ENCODE results near the gene SRF. TPM values are rescaled to one million over a fixed set of nuclear protein-coding genes. Genes with fewer than 3 reads are reported as not detected.
A peak's percentile ranks its signal among the peaks of the same experiment; 100 is the strongest.

SRF gene
- total and polyA plus RNA-seq, 2 of the 4 experiments (the other 2 are of a cell fraction): 20.6 to 56.3 TPM

DNA sequence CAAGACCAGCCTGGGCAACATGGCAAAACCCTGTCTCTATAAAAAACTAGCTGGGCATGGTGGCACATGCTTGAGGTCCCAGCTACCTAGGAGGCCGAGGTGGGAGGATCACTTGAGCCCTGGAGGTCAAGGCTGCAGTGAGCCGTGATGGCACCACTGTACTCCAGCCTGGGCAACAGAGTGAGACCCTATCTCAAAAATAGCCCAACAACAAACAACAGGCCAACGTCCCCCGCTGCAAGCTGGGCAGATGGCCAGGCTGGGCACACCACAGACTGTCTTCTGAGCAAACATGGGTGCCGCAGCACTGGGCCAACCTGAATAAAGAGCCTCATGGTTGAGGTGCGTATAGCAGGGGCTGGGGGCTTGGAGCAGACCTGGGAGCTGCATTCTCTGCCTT is 46.6 kb upstream of the SRF start:
- ATAC-seq (ENCODE audit: low read depth) (no peak), DNase-seq (no peak)
- Histone ChIP-seq H3K9ac (ENCODE audit: low read depth, low read length) (no peak overlapping the region), H3K27me3 (ENCODE audit: control insufficient read depth, insufficient read depth, low read length) (no peaks in the 10 kb centered on the region), H3K79me1 (ENCODE audit: low read depth in 1 of 2, low read length in 2 of 2) (peaks cover 45 to 92% of the 10 kb centered on the region in 2 experiments), H3K56ac (ENCODE audit: extremely low read depth, insufficient read depth, low read length) (no peak overlapping the region), H2BK5ac (ENCODE audit: low read depth, low read length, poor library complexity, severe bottlenecking) (peak overlapping the region; percentile 44), H4K5ac (ENCODE audit: low read depth, low read length) (peak overlapping the region; percentile 9; the same call in 1 of the 2 replicates), H2AK5ac (ENCODE audit: low read depth, low read length) (peak overlapping the region; percentile 25; the same call in 1 of the 2 replicates), H3K18ac (ENCODE audit: low read depth, low read length) (0 out of 2 replicates have a peak overlapping the region, but pooled peaks have one; percentile 27), H4K91ac (ENCODE audit: insufficient read depth, low read depth, low read length) (peak overlapping the region; percentile 45; the same call in 1 of the 2 replicates), H3K4me1 (ENCODE audit: control insufficient read depth, insufficient read depth, low read length) (peaks cover 66% of the 10 kb centered on the region), H4K20me1 (ENCODE audit: insufficient read depth, low read length) (peaks cover 49% of the 10 kb centered on the region), H3K9me1 (ENCODE audit: insufficient read depth, low read length) (peaks cover 45% of the 10 kb centered on the region), H3K23ac (ENCODE audit: low read depth, low read length) (peak overlapping the region; percentile 76; the same call in 1 of the 2 replicates), H2AK9ac (replicated peaks; ENCODE audit: low read depth, low read length, poor library complexity) (peak overlapping the region; percentile 31), H3K4me2 (ENCODE audit: low read depth, low read length) (no peak overlapping the region), H2BK20ac (ENCODE audit: low read depth, low read length) (peak overlapping the region; percentile 33; the same call in 1 of the 2 replicates), H3K4me3 (ENCODE audit: insufficient read depth, low read depth, low read length) (no peak overlapping the region), H3K4ac (ENCODE audit: low read depth, low read length) (peak overlapping the region; percentile 89), H3K9me3 (ENCODE audit: control insufficient read depth, insufficient read depth, low read length) (no peaks in the 10 kb centered on the region), H3K14ac (replicated peaks; ENCODE audit: low read depth, low read length) (peak overlapping the region; percentile 32), H4K8ac (ENCODE audit: low read depth in 2 of 2, low read length in 2 of 2) (0 out of 4 replicates have a peak overlapping the region, but pooled peaks of 1 of the 2 experiments have one; percentile 75), H2AFZ (replicated peaks; ENCODE audit: low read length, poor library complexity) (no peak overlapping the region), H2BK15ac (ENCODE audit: low read depth, low read length) (peak overlapping the region; percentile 62; the same call in 1 of the 3 replicates), H3K27ac (ENCODE audit: insufficient read depth, low read length) (no peak overlapping the region; the same call in 1 of the 2 replicates), H2BK120ac (ENCODE audit: low read depth, low read length) (peak overlapping the region; percentile 83), H3K36me3 (ENCODE audit: control insufficient read depth, insufficient read depth, low read length) (peaks cover under 1% of the 10 kb centered on the region; the same call in 1 of the 2 replicates)
- BruUV-seq (replicated peaks): no TSS peak
- dilution Hi-C loops (cut with HindIII; ENCODE audit: low sequenced_read_pairs, unreplicated experiment): no loop called here
- TF ChIP-seq RAD21 (IDR thresholded peaks at IDR 0.05; ENCODE audit: low read length) (no peak), MAZ (IDR thresholded peaks at IDR 0.05; ENCODE audit: borderline replicate concordance, low read depth, low read length) (no peak), BHLHE40 (IDR thresholded peaks at IDR 0.05; ENCODE audit: low read depth, low read length) (no peak), SMC3 (IDR thresholded peaks at IDR 0.05; ENCODE audit: low read depth, low read length) (no peak), RCOR1 (IDR thresholded peaks at IDR 0.05; ENCODE audit: insufficient replicate concordance, low read length) (no peak), NFE2L2 (IDR thresholded peaks at IDR 0.05; ENCODE audit: low read depth, low read length) (no peak), RFX5 (IDR thresholded peaks at IDR 0.05; ENCODE audit: low read depth, low read length) (no peak), MAFK (IDR thresholded peaks at IDR 0.05; ENCODE audit: low read depth, low read length) (no peak), POLR2A (IDR thresholded peaks at IDR 0.05; ENCODE audit: low read depth, low read length) (no peak)
- TF ChIP-seq, protein P1, sequence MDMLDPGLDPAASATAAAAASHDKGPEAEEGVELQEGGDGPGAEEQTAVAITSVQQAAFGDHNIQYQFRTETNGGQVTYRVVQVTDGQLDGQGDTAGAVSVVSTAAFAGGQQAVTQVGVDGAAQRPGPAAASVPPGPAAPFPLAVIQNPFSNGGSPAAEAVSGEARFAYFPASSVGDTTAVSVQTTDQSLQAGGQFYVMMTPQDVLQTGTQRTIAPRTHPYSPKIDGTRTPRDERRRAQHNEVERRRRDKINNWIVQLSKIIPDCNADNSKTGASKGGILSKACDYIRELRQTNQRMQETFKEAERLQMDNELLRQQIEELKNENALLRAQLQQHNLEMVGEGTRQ (IDR thresholded peaks at IDR 0.05; ENCODE audit: low read depth, low read length): no peak
- WGBS, 2 experiments (ENCODE audit: extremely low coverage in 2 of 2, insufficient read length in 1 of 2): 100% methylated on average over 2 of the region's 6 CpGs; no CpG with 5 or more reads in 1 of the 2 experiments
- ChIA-PET CTCF (interaction anchor here (3.7 kb wide), 1 partner anchor 19 kb away, joined by 17 read pairs; no protein-coding TSS in a partner anchor), POLR2A (ENCODE audit: unreplicated experiment) (interaction anchor here (0.6 kb wide), 1 partner anchor 27 kb away, joined by 3 read pairs; no protein-coding TSS in a partner anchor)
- intact Hi-C loops (cut with micrococcal nuclease): no loop called here
- in situ Hi-C loops (cut with MboI; ENCODE audit: low sequenced_read_pairs): no loop called here

Data from IMR-90 (cell line).